Measurements from ENCODE around the gene DET1.
"Not testable (repeated sequence)": the region's sequence is repeated elsewhere in the genome, so short reads cannot be mapped to it uniquely, and the experiment has no call there.

Gene DET1

DNA sequence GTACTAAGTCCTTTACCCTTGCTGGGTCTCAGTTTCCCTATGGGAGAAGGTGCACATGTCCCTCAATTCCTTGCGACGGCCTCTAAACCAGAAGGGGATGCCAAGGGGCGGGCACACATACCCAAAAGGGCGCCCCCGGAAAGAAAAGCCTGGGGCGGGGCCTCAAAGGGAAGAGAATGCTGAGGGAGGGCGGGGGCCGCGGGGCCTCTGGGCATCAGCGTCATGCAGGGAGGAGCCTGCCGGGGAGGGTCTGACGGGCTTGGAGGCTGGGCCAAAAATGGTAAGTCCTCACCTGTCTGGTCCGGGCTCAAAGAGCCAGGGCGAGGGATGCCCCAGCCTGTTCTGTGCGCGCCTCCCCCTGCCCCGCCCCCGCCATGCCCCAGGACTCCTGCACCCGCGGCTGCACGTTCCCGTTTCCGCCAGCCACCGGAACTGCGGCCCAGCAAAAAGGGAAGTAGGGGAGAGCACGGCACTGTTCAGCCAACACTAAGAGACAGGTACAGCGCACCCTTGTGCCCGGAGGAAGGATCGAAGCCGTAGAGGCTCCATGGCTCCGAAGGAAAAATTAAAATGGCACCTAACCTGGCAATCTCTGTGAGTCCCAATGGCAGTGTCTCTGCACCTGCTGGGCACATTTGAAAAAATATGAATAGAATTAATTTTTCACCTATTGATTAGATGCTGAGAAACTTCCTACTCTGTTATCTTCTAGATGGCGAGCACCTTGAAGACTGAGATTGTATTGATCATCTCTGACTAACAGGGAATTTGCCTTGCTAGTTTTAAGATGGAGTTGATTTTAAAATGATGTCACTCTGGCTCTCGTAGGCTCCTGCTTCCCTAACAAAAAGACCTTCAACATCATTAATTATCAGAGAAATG, at the start of gene DET1:
Gene DET1, minus strand, starts transcription at position 434 of the 882 bp plus-strand sequence. CDS start 14,976 bp downstream, outside the sequence.
- peak; percentile 88 for DNase-seq (ENCODE audit: low read depth)

DNA sequence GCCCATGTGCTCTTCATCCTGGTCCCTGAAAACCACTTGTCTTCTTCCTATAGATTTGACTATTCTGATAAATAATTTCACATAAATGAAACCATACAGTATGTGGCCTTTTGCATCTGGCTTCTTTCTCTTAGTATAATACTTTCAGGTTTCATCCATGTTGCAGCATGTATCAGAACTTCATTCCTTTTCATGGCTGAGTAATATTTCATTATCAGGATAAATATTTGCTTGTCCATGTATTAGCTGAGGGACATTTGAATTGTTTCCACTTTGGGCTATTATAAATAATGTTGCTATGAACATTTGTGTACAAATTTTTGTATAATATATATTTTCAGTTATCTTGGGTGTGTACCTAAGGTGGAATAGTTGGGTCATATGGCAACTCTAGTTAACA, 44.9 kb upstream of the DET1 start:
- DNase-seq (ENCODE audit: low read depth) = no peak

DNA sequence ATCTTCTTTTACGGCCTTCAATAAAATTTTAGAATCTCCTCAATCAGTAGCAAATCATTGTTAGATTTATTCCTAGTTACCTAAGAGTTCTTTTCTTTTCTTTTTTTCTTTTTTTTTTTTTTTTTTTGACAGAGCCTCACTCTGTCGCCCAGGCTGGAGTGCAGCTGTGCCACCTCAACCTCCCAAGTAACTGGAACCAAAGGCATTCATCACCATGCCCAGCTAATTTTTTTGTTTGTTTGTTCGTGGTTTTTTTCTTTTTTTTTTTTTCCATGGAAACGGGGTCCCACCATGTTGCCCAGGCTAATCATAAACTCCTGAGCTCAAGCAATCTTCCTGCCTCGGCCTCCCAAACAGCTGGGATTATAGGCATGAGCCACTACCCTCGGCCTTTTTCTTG, 44.3 kb upstream of the DET1 start:
- DNase-seq (ENCODE audit: low read depth) = no peak

DNA sequence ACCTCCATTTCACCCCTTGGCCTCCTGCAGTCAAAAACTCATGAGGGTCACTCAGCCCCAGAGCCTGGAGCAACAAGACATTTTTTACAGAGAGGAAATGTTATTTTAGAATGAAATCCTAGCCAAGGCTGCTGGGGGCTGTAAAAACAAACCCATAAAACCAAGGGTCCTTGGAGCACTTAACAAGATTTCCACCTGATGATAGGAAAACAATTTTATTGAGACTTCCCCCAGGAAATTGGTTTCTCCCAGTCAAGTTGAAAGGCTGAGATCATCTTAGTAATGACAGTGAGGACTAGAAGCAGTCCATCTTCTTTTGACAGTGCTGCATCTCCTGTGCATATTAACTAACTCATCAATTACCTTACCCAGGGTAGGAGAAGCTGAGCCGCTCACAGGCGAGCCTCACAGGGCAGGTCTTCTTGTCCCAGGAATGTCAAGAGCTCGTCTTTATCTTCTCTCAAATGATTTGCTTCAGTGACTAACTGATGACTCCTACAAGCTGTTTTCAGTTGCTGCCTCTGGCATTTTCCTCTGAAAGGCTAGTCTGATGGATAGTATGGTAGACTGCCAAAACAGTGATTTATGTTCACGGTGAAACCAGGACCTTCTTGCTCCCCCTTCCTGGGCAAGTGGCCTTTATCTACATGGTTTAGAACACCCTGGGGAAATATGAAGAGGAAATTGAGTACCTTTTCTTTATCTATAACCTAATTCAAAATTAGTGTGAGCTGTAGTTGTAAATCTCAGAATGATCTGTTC, 40.1 kb upstream of the DET1 start:
- no peak for DNase-seq (ENCODE audit: low read depth)

DNA sequence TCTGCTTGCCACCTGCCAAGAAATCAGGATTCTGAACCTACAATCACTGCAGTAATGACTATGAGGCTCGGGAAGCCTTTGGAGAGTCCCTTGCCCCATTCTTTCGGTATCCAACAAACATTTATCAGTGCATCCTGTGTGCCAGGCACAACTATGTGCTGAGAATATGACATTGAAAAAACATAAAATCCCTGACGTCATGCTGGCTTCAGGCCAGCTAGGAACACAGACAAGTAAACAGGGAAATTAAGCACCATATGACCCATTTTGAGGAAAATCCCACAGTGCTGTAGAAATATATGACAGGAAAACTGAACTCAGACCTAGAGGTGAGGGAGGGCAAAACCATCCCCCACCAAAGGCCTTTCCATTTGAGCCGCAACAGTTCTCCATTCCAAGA, 34.1 kb upstream of the DET1 start:
- DNase-seq (ENCODE audit: low read depth) = no peak

DNA sequence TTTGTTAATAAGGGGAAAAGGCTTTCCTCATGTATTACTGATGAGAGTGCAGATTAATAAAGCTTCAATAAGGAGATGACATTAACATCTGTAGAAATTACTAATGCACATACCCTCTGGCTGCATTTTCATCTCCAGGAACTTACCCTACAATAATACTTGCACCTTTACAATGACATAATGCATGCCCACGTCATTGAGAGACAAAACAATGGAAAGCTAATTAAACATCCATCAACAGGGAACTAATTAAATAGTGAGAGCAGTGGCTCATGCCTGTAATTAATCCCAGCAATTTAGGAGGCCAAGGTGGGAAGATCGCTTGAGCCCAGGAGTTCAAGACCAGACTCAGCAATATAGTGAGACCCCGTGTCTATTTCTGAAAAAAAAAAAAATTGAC, 32.8 kb upstream of the DET1 start:
- DNase-seq (ENCODE audit: low read depth) = no peak

DNA sequence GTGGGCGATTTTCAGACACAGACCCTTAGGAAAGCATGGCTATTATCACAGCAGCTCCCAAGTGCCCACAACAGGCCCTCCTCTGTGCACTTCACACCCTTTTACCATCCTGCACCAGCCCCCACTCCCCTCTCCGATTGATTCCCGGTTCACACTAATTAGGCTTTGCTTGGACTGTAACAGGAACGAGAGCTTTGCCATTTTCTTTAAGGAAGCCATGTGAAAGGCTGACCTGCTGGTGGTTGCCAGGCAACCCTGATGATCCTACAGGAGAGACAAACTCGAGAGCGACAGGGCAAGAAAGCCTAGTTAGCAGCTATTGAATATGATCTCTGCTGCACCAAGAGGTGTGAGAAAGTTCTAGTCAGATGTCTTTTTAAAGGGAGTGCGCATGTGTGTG, 28.2 kb upstream of the DET1 start:
- no peak for DNase-seq (ENCODE audit: low read depth)

DNA sequence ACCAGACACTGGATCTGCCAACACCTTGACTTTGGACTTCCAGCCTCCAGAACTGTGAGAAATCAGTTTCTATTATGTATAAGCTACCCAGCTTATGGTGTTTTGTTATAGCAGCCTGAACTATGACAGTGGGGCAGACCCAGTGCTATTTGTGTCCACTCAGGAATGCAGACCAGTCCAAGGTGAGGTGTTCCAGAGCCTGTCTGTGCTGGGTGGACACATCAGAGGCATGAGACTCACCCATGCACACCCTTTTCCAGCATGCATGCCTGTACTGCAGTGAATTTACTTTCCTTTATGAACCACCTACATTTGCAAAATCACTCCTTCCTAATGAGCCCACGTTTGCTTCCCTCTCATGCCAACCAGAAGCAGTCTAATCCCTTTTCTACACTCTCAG, 27.6 kb upstream of the DET1 start:
- no peak for DNase-seq (ENCODE audit: low read depth)

DNA sequence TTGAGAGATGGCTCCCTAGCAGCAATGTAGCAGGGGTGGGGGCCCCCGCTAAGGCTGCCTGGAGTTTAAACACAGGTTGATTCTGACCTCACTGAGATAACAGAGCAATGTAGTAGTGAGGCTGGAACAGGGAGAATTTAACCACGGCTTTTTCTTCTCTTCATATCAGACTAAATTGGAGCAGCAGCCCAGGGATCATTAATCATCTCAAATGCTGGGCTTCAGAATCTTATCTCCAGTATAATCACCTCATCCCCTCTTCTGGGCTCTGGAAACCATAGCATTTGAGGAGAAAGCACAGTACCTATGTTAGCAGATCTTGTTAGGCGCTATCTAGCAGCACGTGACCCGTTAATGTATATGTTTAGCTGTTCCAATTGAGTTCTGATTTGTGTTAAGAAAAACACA, 25.4 kb upstream of the DET1 start:
- DNase-seq (ENCODE audit: low read depth) = no peak

DNA sequence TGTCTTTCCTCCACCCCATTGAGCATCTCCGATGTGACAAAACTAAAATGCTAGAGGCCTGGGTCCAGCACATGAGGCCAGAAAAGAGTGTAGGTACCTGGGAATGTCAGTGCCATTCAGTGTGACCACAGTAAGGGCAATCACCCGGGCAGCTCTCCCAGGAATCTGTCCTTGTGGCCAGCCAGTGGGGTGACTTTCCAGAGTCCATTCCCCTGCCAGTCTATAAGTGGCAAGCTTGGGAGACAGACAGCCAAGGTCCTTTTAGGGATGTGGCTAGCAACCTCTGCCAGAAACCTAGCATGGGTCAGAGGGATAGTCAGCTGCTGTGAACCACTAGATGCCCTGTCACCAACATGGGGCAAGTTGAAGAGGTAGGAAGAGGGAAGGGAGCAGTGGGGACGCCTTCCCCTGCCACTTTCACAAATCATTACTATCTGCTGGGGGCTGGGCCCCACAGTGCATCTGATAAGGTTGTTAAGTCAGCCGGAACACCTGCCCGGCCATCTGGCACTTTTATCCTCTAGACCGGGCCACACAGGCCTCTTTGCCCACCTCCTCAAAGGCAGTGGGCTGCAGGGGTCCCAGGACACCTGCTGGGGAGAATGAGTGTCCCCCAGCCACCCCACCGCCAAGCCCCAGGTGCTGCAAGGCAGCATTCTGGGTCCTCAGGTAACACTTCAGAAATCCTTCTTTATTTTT, 24.8 kb upstream of the DET1 start:
- no peak for DNase-seq (ENCODE audit: low read depth)

DNA sequence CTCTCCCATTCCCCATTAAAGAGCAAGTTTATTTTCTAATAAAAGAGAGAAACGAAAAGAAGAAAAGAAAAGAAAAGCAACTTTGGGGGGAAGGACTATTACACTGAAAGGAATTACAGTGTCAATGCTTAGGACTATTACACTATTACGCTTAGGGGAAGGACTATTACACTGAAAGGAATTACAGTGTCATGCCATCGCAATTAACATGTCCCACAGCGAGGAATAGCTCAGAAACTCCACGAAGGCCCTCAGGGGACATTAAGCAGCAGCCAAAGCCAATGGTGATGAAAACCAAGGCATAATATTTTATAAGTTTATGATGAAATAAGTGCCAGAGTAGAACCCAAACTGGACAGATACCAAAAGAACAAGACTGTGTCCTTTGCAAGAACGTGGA, 22.1 kb upstream of the DET1 start:
- DNase-seq (ENCODE audit: low read depth) = no peak

DNA sequence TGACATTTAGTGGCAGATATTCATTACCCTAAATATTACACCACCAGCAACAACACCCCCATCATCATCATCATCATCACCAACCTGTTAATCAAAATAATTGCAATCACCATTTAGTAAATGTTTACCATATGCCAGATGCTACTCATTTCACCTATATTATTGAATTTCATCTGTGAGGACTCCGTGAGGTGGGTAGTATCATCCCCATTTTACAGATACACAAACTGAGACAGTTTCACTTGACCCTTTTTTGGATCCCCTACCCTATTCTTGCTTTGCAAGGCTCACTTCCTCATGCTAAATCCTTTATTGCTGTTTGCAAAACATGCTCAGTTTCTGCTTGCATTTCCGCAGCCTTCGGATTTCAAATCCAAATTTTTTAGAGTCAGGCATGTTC, 18.3 kb upstream of the DET1 start:
- DNase-seq (ENCODE audit: low read depth) = no peak

DNA sequence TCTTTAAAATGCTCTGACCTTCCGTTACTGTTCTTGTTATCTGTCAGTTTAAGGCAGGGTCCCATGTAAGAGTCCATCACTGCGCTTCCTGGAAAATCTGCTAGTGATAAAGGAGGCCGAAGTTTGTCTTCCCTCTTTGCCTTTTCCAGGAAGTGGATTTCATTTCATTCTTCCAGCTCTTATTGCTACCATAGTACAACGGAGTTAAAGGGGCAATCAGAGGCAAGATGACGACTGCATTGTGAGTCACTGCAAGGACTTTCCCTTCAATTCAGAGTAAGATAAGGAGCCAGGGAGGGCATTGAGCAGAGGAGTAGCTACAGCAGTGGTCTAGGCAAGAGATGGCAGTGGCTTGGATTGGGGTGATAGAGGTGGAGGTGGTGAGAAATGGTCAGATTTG, 17.2 kb upstream of the DET1 start:
- DNase-seq (ENCODE audit: low read depth) = no peak

DNA sequence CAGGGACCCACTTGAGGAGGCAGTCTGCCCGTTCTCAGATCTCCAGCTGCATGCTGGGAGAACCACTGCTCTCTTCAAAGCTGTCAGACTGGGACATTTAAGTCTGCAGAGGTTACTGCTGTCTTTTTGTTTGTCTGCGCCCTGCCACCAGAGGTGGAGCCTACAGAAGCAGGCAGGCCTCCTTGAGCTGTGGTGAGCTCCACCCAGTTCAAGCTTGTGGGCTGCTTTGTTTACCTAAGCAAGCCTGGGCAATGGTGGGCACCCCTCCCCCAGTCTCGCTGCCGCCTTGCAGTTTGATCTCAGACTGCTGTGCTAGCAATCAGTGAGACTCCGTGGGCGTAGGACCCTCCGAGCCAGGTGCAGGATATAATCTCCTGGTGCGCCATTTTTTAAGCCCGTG, 13.1 kb upstream of the DET1 start:
- not testable (repeated sequence) for DNase-seq (ENCODE audit: low read depth)

DNA sequence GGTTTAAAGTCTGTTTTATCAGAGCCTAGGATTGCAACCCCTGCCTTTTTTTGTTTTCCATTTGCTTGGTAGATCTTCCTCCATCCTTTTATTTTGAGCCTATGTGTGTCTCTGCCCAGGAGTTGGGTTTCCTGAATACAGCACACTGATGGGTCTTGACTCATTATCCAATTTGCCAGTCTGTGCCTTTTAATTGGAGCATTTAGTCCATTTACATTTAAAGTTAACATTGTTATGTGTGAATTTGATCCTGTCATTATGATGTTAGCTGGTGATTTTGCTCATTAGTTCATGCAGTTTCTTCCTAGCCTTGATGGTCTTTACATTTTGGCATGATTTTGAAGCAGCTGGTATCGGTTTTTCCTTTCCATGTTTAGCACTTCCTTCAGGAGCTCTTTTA, 11.5 kb upstream of the DET1 start:
- not testable (repeated sequence) for DNase-seq (ENCODE audit: low read depth)

DNA sequence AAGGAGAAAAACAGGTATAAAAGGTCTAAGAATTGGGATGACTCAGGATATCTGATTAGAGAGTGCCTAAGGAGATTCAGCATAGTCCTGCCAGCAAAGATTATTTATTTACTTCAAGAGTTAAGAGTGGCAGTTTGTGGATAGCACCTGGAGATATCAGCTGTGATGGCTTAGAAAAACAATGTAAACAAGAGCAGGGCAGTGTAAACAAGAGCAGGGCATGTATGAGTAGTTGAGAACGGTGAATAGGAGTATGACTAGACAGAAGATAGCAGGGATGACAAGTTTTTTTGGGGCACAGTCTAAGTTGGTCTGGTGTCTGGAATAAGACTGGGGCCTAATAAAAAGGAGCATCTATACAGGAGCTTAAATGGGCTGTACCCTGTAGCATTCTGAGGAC, 1.5 kb upstream of the DET1 start:
- not testable (repeated sequence) for DNase-seq (ENCODE audit: low read depth)

DNA sequence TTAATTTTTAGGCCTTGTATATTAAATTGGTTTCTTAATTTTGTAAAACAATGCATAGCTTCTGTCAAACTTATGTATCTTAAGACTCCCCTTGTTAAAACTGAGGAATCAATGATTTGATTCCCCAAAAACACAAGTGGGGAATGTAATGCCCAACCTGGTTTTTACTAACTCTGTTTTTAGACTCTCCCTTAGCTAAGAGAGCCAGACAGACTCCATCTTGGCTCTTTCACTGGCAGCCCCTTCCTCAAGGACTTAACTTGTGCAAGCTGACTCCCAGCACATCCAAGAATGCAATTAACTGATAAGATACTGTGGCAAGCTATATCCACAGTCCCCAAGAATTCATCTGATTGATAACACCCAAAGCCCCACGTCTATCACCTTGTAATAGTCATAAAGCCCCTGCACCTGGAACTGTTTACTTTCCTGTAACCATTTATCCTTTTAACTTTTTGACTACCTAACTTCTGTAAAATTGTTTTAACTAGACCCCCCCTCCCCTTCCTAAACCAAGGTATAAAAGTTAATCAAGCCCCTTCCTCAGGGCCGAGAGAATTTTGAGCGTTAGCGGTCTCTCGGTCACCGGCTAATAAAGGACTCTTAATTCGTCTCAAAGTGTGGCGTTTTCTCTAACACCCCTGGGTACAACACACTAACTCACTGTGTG, 768 bp downstream of the DET1 start:
- DNase-seq (ENCODE audit: low read depth) = not testable (repeated sequence)

DNA sequence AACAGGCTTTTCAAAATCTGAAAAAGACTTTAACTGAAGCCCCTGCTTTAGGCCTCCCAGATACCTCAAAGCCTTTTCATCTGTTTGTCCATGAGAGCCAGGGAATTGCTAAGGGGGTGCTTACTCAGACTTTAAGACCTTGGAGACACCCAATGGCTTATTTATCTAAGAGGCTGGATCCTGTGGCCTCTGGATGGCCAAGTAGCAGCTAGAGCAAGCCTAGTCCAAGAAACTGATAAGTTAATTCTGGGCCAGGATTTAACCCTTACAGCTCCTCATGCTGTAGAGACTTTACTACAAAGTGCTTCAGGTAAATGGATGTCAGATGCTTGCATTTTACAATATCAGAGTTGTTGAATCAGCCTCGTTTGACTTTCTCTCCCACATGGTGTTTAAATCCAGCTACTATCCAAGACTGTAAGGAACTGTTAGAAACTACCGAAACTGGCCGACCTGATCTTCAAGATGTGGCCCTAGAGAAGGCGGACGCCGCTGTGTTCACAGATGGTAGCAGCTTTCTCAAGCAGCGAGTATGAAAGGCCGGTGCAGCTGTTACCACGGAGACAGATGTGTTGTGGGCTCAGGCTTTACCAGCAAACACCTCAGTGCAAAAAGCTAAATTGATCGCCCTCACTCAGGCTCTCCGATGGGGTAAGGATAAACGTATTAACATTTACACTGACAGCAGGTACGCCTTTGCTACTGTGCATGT, 3.3 kb downstream of the DET1 start:
- no peak for DNase-seq (ENCODE audit: low read depth)

DNA sequence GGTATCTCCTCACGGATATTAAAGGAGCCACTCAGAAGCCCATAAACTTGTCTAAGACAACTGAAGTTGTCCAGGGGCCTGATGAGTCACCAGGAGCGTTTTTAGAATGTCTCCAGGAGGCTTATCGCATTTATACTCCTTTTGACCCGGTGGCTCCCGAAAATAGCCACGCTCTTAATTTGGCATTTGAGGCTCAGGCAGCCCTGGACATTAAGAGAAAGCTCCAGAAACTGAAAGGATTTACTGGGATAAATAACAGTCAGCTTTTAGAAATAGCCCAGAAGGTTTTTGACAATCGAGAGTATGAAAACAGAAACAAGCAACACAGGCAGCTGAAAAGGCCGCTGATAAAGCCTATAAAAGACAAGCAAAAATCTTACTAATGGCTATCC, 4.1 kb downstream of the DET1 start:
- no peak for DNase-seq (ENCODE audit: low read depth)

DNA sequence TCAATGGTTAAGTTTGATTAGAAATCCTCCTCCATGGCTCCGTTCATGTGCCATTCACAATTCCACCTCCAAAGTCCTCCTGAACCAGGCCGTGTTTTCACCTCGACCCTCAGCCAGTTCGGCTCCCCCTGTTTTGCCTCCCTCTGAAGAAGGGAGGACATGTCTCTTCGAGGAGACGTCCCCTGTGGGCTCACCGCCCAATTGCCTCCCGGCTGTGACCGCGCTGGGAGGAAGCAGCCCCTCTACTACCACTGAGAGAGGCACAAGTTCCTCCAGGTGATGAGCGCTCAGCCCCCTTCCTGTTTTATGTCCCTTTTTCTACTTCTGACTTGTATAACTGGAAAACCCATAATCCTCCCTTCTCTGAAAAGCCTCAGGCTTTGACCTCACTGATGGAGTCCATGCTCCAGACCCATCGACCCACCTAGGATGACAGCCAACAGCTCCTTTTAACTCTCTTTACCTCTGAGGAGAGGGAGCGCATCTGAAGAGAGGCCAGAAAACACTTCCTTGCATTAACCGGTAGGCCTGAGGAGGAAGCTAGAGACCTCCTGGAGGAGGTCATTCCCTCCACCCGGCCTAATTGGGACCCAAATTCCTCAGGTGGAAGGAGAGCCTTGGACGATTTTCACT, 4.7 kb downstream of the DET1 start:
- DNase-seq (ENCODE audit: low read depth) = no peak

DNA sequence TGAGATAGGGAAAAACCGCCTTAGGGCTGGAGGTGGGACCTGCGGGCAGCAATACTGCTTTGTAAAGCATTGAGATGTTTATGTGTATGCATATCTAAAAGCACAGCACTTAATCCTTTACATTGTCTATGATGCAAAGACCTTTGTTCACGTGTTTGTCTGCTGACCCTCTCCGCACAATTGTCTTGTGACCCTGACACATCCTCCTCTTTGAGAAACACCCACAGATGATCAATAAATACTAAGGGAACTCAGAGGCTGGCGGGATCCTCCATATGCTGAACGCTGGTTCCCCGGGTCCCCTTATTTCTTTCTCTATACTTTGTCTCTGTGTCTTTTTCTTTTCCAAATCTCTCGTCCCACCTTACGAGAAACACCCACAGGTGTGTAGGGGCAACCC, 5.4 kb downstream of the DET1 start:
- not testable (repeated sequence) for DNase-seq (ENCODE audit: low read depth)

Data from stimulated activated CD8-positive, alpha-beta memory T cell treated with anti-CD3 and anti-CD28 coated beads, Interleukin-12 subunit alpha, Interleukin-12 subunit beta, amount 100 ng/mL, for 1 hour (primary cell).